Neural progenitor cell (in vitro differentiated cells): ENCODE results near the gene SUSD3. TPM values are rescaled to one million over a fixed set of nuclear protein-coding genes. Genes with fewer than 3 reads are reported as not detected.
"Not testable (repeated sequence)": the region's sequence is repeated elsewhere in the genome, so short reads cannot be mapped to it uniquely, and the experiment has no call there.

Experiments used
- DNase-seq: peaks from one replicate; pipeline ENCODE4 v3.0.0-alpha.2; 2016; ENCODE audit warnings: low spot score
- H2AFZ ChIP-seq: fragments of 200-600 bp; sonication (generic); replicated peaks from 2 replicates; pipeline ENCODE4 v1.6.1; 2016; ENCODE audit warnings: antibody characterized with exemption
- H3F3A ChIP-seq: fragments of 200-600 bp; sonication (generic); 2 replicates; pipeline ENCODE4 v1.6.1; 2016; ENCODE audit warnings: antibody characterized with exemption, low read depth
- H3K27ac ChIP-seq: fragments of 200-600 bp; sonication (generic); 2 replicates; pipeline ENCODE4 v1.5.1; 2016; ENCODE audit warnings: mild to moderate bottlenecking
- H3K27me3 ChIP-seq: fragments of 200-600 bp; sonication (generic); 2 replicates; pipeline ENCODE4 v1.6.1; 2016; ENCODE audit warnings: mild to moderate bottlenecking, moderate library complexity
- H3K36me3 ChIP-seq: fragments of 200-600 bp; sonication (generic); 2 replicates; pipeline ENCODE4 v1.5.1; 2016
- H3K4me1 ChIP-seq: fragments of 200-600 bp; sonication (generic); 2 replicates; pipeline ENCODE4 v1.6.1; 2016; ENCODE audit warnings: mixed run types
- H3K4me2 ChIP-seq: fragments of 200-600 bp; sonication (generic); 2 replicates; pipeline ENCODE4 v1.6.1; 2016
- H3K4me3 ChIP-seq: fragments of 200-600 bp; sonication (generic); 2 replicates; pipeline ENCODE4 v1.5.1; 2016
- H3K79me2 ChIP-seq: fragments of 200-600 bp; sonication (generic); 2 replicates; pipeline ENCODE4 v1.6.1; 2016; ENCODE audit warnings: low read depth
- H3K9ac ChIP-seq: fragments of 200-600 bp; sonication (generic); 2 replicates; pipeline ENCODE4 v1.6.1; 2016
- H3K9me3 ChIP-seq: fragments of 200-600 bp; sonication (generic); 2 replicates; pipeline ENCODE4 v1.5.1; 2016; ENCODE audit warnings: low read depth
- H4K20me1 ChIP-seq: fragments of 200-600 bp; sonication (generic); 2 replicates; pipeline ENCODE4 v1.6.1; 2016; ENCODE audit warnings: low read depth
- H3K27ac Mint-ChIP-seq: 3 replicates; pipeline ENCODE4 v1.8.0; 2021; ENCODE audit warnings: mixed read lengths
- H3K27me3 Mint-ChIP-seq: 2 replicates; pipeline ENCODE4 v1.8.0; 2022; ENCODE audit warnings: low read depth, mild to moderate bottlenecking, inconsistent platforms, moderate library complexity, mixed read lengths; ENCODE audit not compliant: insufficient read depth
- H3K36me3 Mint-ChIP-seq: 3 replicates; pipeline ENCODE4 v1.8.0; 2021; ENCODE audit warnings: mixed read lengths
- H3K4me1 Mint-ChIP-seq: 3 replicates; pipeline ENCODE4 v1.8.0; 2021; ENCODE audit warnings: mixed read lengths
- H3K4me3 Mint-ChIP-seq: 3 replicates; pipeline ENCODE4 v1.8.0; 2021; ENCODE audit warnings: mild to moderate bottlenecking, moderate library complexity, mixed read lengths
- H3K9me3 Mint-ChIP-seq: 3 replicates; pipeline ENCODE4 v1.8.0; 2020; ENCODE audit warnings: mixed read lengths
- EZH2 ChIP-seq: fragments of 200-600 bp; sonication (generic); IDR thresholded peaks from 2 replicates; pipeline ENCODE4 v1.6.1; 2017; ENCODE audit warnings: antibody characterized with exemption, mild to moderate bottlenecking, moderate library complexity
- EZH2phosphoT487 ChIP-seq: fragments of 200-600 bp; sonication (generic); IDR thresholded peaks from 2 replicates; pipeline ENCODE4 v1.6.1; 2017; ENCODE audit warnings: antibody characterized with exemption
- total RNA-seq: library from RNA; depleted of rRNA; stranded (reverse); fragments of >200 nt; gene quantifications from 2 replicates; pipeline ENCODE4 v1.2.3, GENCODE V29; 2015; ENCODE audit warnings: low replicate concordance
- TF ChIP-seq, protein P1 (sequence below): fragments of 200-600 bp; sonication (generic); IDR thresholded peaks from 2 replicates; pipeline ENCODE4 v1.5.1; 2017; ENCODE audit warnings: antibody characterized with exemption, mild to moderate bottlenecking

SUSD3 gene
- total RNA-seq, 1 donor from 2014 or later = not detected

- TF ChIP-seq, protein P1, sequence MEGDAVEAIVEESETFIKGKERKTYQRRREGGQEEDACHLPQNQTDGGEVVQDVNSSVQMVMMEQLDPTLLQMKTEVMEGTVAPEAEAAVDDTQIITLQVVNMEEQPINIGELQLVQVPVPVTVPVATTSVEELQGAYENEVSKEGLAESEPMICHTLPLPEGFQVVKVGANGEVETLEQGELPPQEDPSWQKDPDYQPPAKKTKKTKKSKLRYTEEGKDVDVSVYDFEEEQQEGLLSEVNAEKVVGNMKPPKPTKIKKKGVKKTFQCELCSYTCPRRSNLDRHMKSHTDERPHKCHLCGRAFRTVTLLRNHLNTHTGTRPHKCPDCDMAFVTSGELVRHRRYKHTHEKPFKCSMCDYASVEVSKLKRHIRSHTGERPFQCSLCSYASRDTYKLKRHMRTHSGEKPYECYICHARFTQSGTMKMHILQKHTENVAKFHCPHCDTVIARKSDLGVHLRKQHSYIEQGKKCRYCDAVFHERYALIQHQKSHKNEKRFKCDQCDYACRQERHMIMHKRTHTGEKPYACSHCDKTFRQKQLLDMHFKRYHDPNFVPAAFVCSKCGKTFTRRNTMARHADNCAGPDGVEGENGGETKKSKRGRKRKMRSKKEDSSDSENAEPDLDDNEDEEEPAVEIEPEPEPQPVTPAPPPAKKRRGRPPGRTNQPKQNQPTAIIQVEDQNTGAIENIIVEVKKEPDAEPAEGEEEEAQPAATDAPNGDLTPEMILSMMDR = no peak
- TF ChIP-seq EZH2phosphoT487 (no peak), EZH2 (no peak)
- Mint-ChIP-seq H3K36me3 (no peaks in the 10 kb centered on the region), H3K9me3 (no peaks in the 10 kb centered on the region), H3K27ac (peak overlapping the region; percentile 50), H3K4me1 (peaks cover 7% of the 10 kb centered on the region), H3K4me3 (no peak overlapping the region), H3K27me3 (peaks cover 5% of the 10 kb centered on the region)
- Histone ChIP-seq H2AFZ (peak overlapping the region; percentile 50), H3K27ac (no peak overlapping the region), H3K9me3 (no peaks in the 10 kb centered on the region), H3K36me3 (no peaks in the 10 kb centered on the region), H3K27me3 (no peaks in the 10 kb centered on the region), H3K4me1 (peaks cover 8% of the 10 kb centered on the region), H3K79me2 (no peaks in the 10 kb centered on the region), H3F3A (no peaks in the 10 kb centered on the region), H3K9ac (no peak overlapping the region), H3K4me2 (no peak overlapping the region), H3K4me3 (no peak overlapping the region), H4K20me1 (no peaks in the 10 kb centered on the region)
- no peak for DNase-seq
Measured at GRCh38 chr9:93013856-93014582, 44.5 kb upstream of the SUSD3 start.

- H3K36me3 Mint-ChIP-seq, H2AFZ ChIP-seq, H3K79me2 ChIP-seq, H3K27me3 ChIP-seq, H3K27me3 Mint-ChIP-seq, H3K4me3 ChIP-seq, H3K4me1 ChIP-seq, H3K4me3 Mint-ChIP-seq, H3K27ac Mint-ChIP-seq, H3K36me3 ChIP-seq, H3K9ac ChIP-seq, H3K9me3 ChIP-seq, H3K9me3 Mint-ChIP-seq, DNase-seq, H3K4me2 ChIP-seq, H4K20me1 ChIP-seq, H3K27ac ChIP-seq, H3F3A ChIP-seq: not testable (repeated sequence)
- peaks cover 12% of the 10 kb centered on the region for H3K4me1 Mint-ChIP-seq
Measured at GRCh38 chr9:93015190-93015589, 43.3 kb upstream of the SUSD3 start.

DNA sequence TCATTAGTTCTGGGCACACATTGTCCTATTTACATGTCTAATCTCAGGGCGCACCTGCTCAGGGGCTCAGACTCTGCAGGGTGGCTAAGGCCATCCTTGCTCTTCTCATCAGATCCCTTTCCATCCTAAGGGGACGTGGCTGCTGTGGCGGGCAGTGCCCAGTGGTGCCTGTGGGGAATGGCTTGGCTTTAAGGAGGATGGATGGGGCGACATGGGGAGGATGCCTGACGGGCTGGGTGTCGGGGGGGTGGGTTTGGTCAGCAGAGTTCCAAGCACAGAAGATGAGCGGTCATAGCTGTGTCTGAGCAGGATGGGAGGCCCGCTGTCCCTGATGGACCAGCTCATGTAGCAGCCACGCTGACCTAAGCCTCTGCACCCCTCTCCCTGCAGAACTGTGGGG lies 40.9 kb upstream of the SUSD3 start:
- TF ChIP-seq, protein P1 = no peak
- TF ChIP-seq EZH2 (no peak), EZH2phosphoT487 (no peak)
- no peak for DNase-seq
- no peak overlapping the region for H2AFZ ChIP-seq

GRCh38 chr9:93020151-93020550 lies 38.4 kb upstream of the SUSD3 start:
- H3K4me3 Mint-ChIP-seq = no peak overlapping the region
- peaks cover 17% of the 10 kb centered on the region for H3K4me1 Mint-ChIP-seq
- Histone ChIP-seq H3K9me3 (no peaks in the 10 kb centered on the region), H3K4me2 (no peak overlapping the region), H3K4me3 (no peak overlapping the region), H3F3A (no peaks in the 10 kb centered on the region), H3K79me2 (no peaks in the 10 kb centered on the region), H3K36me3 (no peaks in the 10 kb centered on the region), H3K27ac (no peak overlapping the region), H3K4me1 (peaks cover 8% of the 10 kb centered on the region), H3K27me3 (no peaks in the 10 kb centered on the region), H2AFZ (no peak overlapping the region), H3K9ac (no peak overlapping the region), H4K20me1 (no peaks in the 10 kb centered on the region)
- no peak overlapping the region for H3K27ac Mint-ChIP-seq
- no peaks in the 10 kb centered on the region for H3K9me3 Mint-ChIP-seq
- no peak for DNase-seq
- TF ChIP-seq EZH2phosphoT487 = no peak
- no peaks in the 10 kb centered on the region for H3K36me3 Mint-ChIP-seq
- peaks cover 5% of the 10 kb centered on the region for H3K27me3 Mint-ChIP-seq

More for the DNA sequence above, 40.9 kb upstream of the SUSD3 start:
- H3K4me2 ChIP-seq = no peak overlapping the region
- no peaks in the 10 kb centered on the region for H3K36me3 ChIP-seq
- no peak overlapping the region for H3K4me3 ChIP-seq
- no peaks in the 10 kb centered on the region for H3K9me3 ChIP-seq
- H3K4me1 ChIP-seq = peaks cover 8% of the 10 kb centered on the region
- Mint-ChIP-seq H3K4me1 (peaks cover 17% of the 10 kb centered on the region), H3K9me3 (no peaks in the 10 kb centered on the region), H3K27ac (peak overlapping the region; percentile 53), H3K4me3 (no peak overlapping the region), H3K36me3 (no peaks in the 10 kb centered on the region), H3K27me3 (peaks cover 6% of the 10 kb centered on the region)
- no peak overlapping the region for H3K27ac ChIP-seq
- H3K27me3 ChIP-seq = no peaks in the 10 kb centered on the region
- H4K20me1 ChIP-seq = no peaks in the 10 kb centered on the region
- H3K79me2 ChIP-seq = no peaks in the 10 kb centered on the region
- H3K9ac ChIP-seq = no peak overlapping the region
- no peaks in the 10 kb centered on the region for H3F3A ChIP-seq
